SH-SY5Y (cell line): ENCODE results near the gene MACROD2.

ENCODE experiments used
- GATA2 ChIP-seq: IDR thresholded peaks from 2 replicates; pipeline ENCODE4 v1.6.1; 2011; ENCODE audit warnings: mild to moderate bottlenecking, low read depth, low read length
- GATA3 ChIP-seq: IDR thresholded peaks from 2 replicates; pipeline ENCODE4 v1.6.1; 2011; ENCODE audit warnings: low read depth, mild to moderate bottlenecking, low read length, moderate library complexity

MACROD2 gene

GRCh38 chr20:15317546-15318232 lies 1322.4 kb downstream of the MACROD2 start:
- TF ChIP-seq GATA3 = no peak
- no peak for TF ChIP-seq GATA2

DNA sequence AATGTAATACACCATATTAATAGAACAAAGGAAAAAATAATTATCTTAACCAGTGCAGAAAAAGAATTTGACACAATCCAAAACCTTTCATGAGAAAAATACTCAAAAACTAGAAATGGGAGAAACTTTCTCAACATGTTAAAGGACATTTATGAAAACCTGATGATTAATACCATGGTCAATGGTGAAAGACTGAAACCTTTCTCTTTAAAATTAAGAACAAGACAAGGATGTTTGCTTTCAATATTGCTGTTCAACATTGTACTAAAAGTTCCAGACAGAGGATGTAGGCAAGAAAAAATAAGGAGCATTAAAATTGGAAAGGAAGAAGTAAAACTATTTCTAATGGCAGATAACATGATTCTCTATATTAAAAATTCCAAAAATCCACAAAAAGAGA lies 1323.4 kb downstream of the MACROD2 start:
- TF ChIP-seq GATA3 (no peak), GATA2 (no peak)

DNA sequence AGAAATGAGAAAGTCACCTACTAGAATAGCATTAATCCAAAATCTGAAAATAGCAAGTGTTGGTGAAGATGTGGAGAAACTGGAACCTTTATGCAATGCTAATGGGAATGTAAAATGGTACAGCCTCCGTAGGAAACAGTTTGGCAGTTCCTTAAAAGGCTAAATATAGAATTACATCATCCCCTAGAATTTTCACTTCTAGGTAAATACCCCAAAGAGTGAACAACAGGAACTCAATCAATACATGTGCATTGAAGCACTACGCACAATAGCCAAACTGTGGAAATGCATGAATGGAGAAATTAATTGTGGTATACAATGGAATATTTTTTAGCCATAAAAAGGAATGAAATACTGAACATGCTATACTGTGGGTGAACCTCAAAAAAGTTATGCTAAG lies 1324.1 kb downstream of the MACROD2 start:
- no peak for TF ChIP-seq GATA2
- no peak for TF ChIP-seq GATA3

DNA sequence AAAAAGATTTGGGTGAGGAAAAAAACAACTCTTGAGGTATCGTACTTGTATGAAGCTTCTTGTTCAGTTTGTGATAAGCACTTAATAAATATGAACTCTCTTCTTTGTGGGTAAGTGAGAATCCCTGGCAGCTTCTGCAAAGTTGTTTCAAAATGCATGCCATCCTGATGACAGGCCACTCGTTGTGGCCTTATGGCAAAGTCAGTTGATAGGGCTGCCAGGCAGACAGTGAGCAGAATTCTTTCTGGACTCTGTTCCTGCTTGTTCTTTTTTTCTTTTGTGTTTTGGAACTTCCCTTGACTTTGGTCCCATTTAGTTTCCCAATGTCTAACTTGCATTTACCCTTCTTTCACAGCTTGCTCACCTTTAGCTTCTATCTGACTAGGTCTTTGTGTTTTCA lies 1325.6 kb downstream of the MACROD2 start:
- TF ChIP-seq GATA3 = no peak
- TF ChIP-seq GATA2 = no peak

DNA sequence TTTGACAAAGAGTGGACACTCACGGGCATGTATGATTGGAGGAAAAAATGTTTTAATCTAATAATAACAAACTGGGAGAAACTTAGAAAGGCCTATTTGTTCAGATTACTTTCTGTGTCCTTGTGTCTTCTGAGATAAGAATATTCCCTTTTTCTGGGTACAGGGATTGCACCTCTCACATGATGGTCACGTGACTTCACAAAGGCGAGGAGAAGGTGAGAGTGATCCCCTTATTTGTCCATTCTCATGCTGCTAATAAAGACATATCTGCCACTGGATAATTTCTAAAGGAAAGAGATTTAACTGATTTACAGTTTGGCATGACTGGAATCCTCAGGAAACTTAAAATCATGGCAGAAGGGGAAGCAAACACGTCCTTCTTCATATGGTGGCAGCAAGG lies 1331.8 kb downstream of the MACROD2 start:
- TF ChIP-seq GATA2 = no peak
- TF ChIP-seq GATA3 = no peak

DNA sequence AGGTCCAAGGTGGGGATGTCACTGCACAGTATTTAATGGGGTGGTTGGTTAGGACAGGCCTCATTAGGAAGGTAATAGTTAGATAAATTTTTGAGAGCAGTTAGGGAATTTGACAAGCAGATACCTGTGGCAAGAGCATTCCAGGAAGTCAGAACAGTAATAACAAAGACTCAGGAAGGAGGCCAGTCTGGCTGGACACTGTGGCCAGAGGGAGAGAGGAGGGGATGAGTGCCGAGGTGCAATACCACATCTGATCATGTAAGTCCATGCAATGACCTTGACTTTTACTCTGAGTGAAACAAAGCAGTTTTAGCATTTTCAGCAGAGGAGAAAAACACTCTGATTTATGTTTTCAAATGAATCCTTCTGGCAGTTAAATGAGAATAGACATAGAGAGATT lies 1332.8 kb downstream of the MACROD2 start:
- TF ChIP-seq GATA2 (no peak), GATA3 (no peak)

GRCh38 chr20:15332711-15333160 lies 1337.4 kb downstream of the MACROD2 start:
- TF ChIP-seq GATA3 = no peak
- no peak for TF ChIP-seq GATA2

DNA sequence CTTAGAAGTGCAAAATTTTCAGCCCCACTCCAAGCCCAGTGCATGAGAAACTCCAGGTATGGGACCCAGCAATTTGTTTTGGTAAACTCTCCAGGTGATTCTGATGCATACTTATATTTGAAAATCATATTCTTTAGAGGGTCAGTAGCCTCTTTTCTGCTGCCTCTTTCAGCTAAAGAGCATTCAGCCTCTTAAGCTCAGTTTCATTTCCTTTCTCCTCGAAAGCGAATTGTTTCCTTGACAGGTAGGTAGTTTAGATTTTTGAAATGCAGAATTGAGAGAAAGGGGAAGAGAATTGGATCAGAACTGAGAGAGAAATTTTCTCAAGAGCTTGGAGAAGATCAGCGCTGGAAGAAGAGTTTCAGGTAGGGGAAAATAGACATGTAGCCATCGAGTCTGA lies 1337.9 kb downstream of the MACROD2 start:
- TF ChIP-seq GATA3 (no peak), GATA2 (no peak)

DNA sequence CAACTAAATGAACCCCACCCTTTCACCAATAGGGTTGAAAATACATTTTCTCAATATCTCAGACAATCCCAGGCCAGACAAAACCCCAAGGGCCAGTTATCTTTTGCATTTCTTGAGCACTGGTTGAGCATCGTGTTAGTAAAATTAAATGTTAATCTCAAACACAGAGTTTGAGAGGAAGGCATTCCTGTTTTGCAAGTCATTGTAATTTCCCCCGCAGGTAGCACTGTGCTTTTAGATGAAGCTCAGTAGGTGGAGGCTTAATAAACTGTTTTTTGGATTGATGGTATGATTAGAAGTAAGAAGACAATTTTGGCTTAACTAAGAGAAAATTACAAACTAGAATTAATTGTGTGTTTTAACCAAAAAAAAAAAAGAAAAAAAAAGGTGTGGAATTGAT lies 1340.7 kb downstream of the MACROD2 start:
- TF ChIP-seq GATA2 (no peak), GATA3 (no peak)

GRCh38 chr20:15336536-15336935 lies 1341.2 kb downstream of the MACROD2 start:
- TF ChIP-seq GATA2 = no peak

- TF ChIP-seq GATA2 (no peak), GATA3 (no peak)
Measured at GRCh38 chr20:15339264-15339663, 1343.9 kb downstream of the MACROD2 start.

DNA sequence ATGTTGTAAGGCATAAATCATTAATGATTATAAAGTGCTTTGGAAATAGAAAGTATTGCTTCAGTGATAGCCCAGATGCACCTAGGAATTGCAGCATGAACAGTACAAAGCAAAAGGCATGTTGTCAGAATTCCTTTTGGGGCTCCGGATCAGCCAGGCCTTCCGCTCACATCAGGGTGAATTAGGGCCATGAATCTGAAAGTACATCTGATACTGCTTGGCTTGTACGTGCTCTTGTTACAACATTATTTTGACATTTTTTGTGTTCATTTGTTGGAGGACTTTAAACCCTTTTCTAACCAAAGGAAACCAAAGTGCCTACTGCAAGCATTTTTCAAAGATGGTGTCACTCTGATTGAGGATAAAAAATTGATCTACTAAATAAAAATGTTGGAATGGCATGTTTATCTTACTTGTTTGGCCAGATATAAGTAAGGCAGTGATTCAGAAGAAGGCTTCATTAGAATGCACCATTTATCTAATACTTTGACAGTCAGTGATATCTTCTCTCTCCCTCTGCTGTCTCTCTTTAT lies 1347.7 kb downstream of the MACROD2 start:
- TF ChIP-seq GATA2 (no peak), GATA3 (no peak)

GRCh38 chr20:15345287-15345686 lies 1350.0 kb downstream of the MACROD2 start:
- TF ChIP-seq GATA2 = no peak
- no peak for TF ChIP-seq GATA3

- TF ChIP-seq GATA2 (no peak), GATA3 (no peak)
Measured at GRCh38 chr20:15346657-15347280, 1351.5 kb downstream of the MACROD2 start.

GRCh38 chr20:15359056-15359455 lies 1363.7 kb downstream of the MACROD2 start:
- no peak for TF ChIP-seq GATA3
- TF ChIP-seq GATA2 = no peak
